Effector memory CD8-positive, alpha-beta T cell (primary cell): ENCODE measurements around the gene TMEM50B.
"Not testable (repeated sequence)": the region's sequence is repeated elsewhere in the genome, so short reads cannot be mapped to it uniquely, and the experiment has no call there.

Experiments
- ATAC-seq: fragments of 150-1000 bp; cut with Tn5 transposase; replicated peaks from 2 replicates; pipeline ENCODE4 v1.10.0; 2021; ENCODE audit warnings: mild to moderate bottlenecking, moderate library complexity
- DNase-seq, 3 experiments: peaks; one replicate each; pipeline ENCODE4 v3.0.0; 2021
- H3K27ac Mint-ChIP-seq, 2 donors: one replicate each; pipeline ENCODE4 v1.8.0; 2022; ENCODE audit warnings: mild to moderate bottlenecking in 2 of 2, mixed read lengths in 2 of 2, moderate library complexity in 2 of 2
- H3K27me3 Mint-ChIP-seq, 2 donors: one replicate each; pipeline ENCODE4 v1.8.0; 2022; ENCODE audit warnings: mixed read lengths in 2 of 2
- H3K36me3 Mint-ChIP-seq: one replicate; pipeline ENCODE4 v1.8.0; 2022; ENCODE audit warnings: mild to moderate bottlenecking, moderate library complexity, mixed read lengths; ENCODE audit not compliant: insufficient read depth
- H3K4me1 Mint-ChIP-seq, 2 donors: one replicate each; pipeline ENCODE4 v1.8.0; 2022; ENCODE audit warnings: low read depth in 2 of 2, mixed read lengths in 2 of 2
- H3K4me3 Mint-ChIP-seq, 2 donors: one replicate each; pipeline ENCODE4 v1.8.0; 2022; ENCODE audit warnings: mild to moderate bottlenecking in 2 of 2, mixed read lengths in 2 of 2, moderate library complexity in 2 of 2
- H3K9me3 Mint-ChIP-seq, 2 donors: one replicate each; pipeline ENCODE4 v1.8.0; 2022; ENCODE audit warnings: mixed read lengths in 2 of 2

Gene TMEM50B

DNA sequence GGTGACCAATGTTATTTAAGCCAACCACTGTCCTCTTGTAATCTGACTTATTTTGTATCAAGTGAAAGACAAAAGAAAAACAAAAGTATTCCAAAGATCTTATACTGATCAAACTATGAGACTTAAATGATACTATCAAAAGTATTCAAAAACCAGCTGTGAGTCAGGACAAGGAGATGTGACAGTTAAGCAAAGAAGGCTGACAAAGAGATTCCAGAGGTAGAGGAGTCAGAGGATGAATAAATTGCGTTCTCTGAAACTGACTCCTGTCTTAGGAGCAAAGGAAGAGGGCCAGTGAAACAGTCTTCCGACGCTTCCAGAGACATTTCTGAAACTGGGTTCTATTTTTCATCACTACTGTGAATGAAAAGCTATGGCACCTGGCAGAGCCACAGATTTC, 20.9 kb downstream of the TMEM50B start:
- Mint-ChIP-seq H3K27me3 (no peaks in the 10 kb centered on the region), H3K4me3 (no peak overlapping the region), H3K9me3 (no peaks in the 10 kb centered on the region), H3K4me1 (no peaks in the 10 kb centered on the region), H3K36me3 (peaks cover 36% of the 10 kb centered on the region), H3K27ac (no peak overlapping the region)
- ATAC-seq, result no peak
- DNase-seq, result no peak

DNA sequence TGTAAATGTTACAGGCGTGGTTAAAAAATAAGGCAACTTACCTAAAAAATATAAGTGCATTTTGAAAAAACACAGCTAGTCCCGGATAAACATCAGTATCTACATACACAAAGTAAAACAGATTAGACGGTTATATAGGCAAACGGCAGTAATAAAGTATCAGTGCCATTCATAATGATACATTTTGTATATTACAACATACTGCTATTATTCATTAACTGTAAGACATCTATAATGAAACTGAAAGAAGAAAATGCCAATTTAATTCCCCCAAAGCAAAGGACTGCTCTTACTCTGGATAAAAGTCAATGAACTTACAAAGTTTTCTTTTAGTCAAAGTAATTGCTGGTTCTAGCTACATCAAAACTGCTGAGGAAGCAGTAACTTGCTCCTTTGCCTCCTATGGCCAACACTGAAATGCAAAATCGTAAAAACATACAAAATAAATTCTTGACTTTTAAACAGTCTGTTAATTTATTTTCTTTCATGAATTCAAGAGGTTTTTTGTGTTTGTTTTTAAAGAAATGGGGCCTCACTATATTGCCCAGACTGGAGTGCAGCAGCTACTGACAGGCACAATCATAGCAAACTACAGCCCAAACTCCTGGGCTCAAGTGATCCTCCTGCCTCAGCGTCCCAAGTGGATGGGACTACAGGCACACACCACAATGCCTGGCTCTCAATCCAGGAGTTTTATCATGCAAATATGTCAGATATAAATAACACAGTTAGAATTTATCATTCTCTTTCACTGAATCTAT, 23.9 kb downstream of the TMEM50B start:
- peaks cover 37% of the 10 kb centered on the region for H3K36me3 Mint-ChIP-seq
- H3K27me3 Mint-ChIP-seq, result no peaks in the 10 kb centered on the region
- H3K4me3 Mint-ChIP-seq, result no peak overlapping the region
- no peak overlapping the region for H3K27ac Mint-ChIP-seq
- no peaks in the 10 kb centered on the region for H3K4me1 Mint-ChIP-seq
- DNase-seq (no peak), ATAC-seq (no peak)
- no peaks in the 10 kb centered on the region for H3K9me3 Mint-ChIP-seq

DNA sequence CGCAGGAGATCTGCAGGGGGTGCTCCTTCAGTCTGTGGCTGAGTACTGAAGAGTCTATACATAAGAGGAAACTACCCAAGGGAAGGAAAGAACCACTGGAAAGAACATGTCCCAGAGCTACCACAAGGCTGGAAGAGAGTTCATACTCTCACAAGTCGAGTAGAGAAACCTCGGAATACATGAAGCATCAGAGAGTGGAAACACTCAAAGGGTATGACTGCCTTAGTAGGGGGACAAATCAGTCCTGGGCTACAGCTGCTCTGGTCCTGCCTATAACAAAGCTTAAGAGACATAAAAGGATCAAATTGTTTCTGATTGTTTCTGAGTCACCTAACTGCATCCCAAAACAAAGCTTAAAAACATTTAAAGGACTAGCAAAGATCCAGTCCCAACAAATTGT, 27.4 kb downstream of the TMEM50B start:
- Mint-ChIP-seq H3K9me3 (no peaks in the 10 kb centered on the region), H3K4me1 (no peaks in the 10 kb centered on the region), H3K4me3 (no peak overlapping the region), H3K27me3 (no peaks in the 10 kb centered on the region), H3K27ac (peak overlapping the region in 1 of 2 donors; percentile 11), H3K36me3 (peaks cover 31% of the 10 kb centered on the region)
- DNase-seq (no peak), ATAC-seq (no peak)

DNA sequence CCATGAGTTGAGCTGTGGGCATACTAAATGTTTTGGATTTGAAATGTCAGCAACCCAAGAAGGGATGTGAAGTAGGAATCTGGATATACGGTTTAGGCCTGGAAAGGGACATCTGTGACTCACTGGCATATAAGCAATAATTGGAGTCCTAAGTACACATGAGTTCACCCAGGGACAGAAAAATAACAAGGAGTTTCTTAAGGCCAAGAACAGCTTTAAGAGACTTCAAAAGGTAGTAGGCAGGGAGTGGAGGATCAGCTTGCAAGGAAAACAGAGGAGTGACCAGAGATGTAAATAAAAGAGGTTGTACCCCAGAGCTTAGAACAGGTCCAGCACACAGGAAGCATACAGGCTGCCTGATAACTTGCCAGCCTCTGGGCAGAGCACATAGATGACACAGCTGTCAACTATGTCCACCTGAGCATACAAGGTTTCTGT, 28.1 kb downstream of the TMEM50B start:
- no peaks in the 10 kb centered on the region for H3K4me1 Mint-ChIP-seq
- DNase-seq (no peak), ATAC-seq (no peak)
- no peaks in the 10 kb centered on the region for H3K9me3 Mint-ChIP-seq
- H3K27ac Mint-ChIP-seq, result peak overlapping the region; percentile 11 to 23
- H3K36me3 Mint-ChIP-seq, result peaks cover 27% of the 10 kb centered on the region
- no peak overlapping the region for H3K4me3 Mint-ChIP-seq
- H3K27me3 Mint-ChIP-seq, result no peaks in the 10 kb centered on the region

DNA sequence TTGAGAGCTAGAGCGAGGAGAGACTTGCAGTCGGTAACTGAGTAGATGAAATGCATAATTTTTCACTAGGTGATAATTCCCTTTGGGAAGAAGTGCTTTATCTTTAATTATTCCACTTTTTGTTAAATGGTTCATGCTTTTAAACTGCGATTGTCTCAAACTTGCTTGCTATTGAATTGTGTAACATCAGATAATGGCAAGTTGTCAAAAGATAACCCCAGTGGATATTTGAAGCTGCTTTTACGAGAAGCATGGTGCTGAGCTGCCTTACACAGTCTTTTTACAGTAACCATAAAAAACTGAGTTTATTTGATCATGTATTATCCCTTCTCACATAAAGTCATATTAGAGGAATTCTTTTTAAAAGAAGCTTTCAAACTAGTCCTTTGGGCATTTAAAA, 30.2 kb downstream of the TMEM50B start:
- Mint-ChIP-seq H3K27ac (no peak overlapping the region), H3K27me3 (no peaks in the 10 kb centered on the region), H3K4me3 (no peak overlapping the region), H3K36me3 (peaks cover 30% of the 10 kb centered on the region), H3K4me1 (no peaks in the 10 kb centered on the region), H3K9me3 (no peaks in the 10 kb centered on the region)
- no peak for ATAC-seq
- no peak for DNase-seq

DNA sequence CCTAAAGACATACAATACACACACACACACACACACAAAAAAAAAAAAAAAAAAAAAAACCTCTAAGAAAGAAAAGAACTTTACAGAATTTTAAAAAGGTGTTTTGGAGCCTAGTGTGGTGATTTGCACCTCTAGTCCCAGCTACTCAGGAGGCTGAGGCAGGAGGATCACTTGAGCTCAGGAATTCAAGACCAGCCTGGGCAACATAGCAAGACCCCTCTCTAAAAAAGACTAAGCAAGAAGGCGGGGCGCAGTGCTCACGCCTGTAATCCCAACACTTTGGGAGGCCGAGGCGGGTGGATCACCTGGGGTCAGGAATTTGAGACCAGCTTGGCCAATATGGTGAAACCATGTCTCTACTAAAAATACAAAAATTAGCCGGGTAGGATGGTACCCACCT, 33.2 kb downstream of the TMEM50B start:
- H3K4me3 Mint-ChIP-seq, DNase-seq, H3K27me3 Mint-ChIP-seq, H3K4me1 Mint-ChIP-seq, H3K27ac Mint-ChIP-seq, H3K9me3 Mint-ChIP-seq, ATAC-seq: not testable (repeated sequence)
- H3K36me3 Mint-ChIP-seq, result peaks cover 33% of the 10 kb centered on the region

DNA sequence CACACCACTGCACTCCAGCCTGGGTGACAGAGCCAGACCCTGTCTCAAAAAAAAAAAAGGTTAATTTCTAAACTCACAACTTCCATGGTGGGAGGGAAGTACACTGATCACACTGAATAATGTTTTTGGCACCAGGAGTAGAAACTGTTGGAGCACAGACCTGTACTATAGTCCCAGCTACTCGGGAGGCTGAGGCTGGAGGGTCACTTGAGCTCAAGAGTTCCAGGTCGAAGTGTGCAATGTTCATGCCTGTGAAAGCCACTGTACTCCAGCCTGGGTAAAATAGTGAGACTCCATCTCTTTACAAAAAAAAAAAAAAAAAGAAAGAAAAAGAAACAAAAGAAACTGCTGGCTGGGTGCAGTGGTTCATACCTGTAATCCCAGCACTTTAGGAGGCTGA, 35.3 kb downstream of the TMEM50B start:
- no peaks in the 10 kb centered on the region for H3K4me1 Mint-ChIP-seq
- DNase-seq (no peak), ATAC-seq (no peak)
- no peaks in the 10 kb centered on the region for H3K9me3 Mint-ChIP-seq
- no peak overlapping the region for H3K4me3 Mint-ChIP-seq
- H3K27ac Mint-ChIP-seq, result no peak overlapping the region
- H3K27me3 Mint-ChIP-seq, result no peaks in the 10 kb centered on the region
- H3K36me3 Mint-ChIP-seq, result peaks cover 37% of the 10 kb centered on the region

DNA sequence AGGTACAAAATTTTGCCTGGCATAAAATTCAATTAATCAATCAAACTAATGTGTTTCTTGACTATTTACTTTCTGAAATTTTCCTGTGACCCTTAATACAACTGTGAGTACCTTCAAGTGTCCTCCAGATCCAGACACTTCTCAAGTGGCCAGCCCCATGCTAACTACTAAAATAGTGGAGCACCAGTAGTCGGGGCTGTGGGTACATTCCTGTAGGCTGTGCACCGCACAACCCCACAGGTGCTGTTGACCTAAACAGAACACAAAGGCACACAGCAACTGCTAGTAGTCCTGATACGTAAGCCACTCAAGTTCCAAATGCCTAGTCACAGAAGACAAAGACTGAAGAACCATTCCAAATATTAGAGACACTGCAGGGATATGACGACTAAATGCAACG, 36.6 kb downstream of the TMEM50B start:
- H3K4me3 Mint-ChIP-seq, result no peak overlapping the region
- DNase-seq (no peak), ATAC-seq (no peak)
- H3K36me3 Mint-ChIP-seq, result peaks cover 35% of the 10 kb centered on the region
- no peaks in the 10 kb centered on the region for H3K4me1 Mint-ChIP-seq
- no peak overlapping the region for H3K27ac Mint-ChIP-seq
- H3K9me3 Mint-ChIP-seq, result no peaks in the 10 kb centered on the region
- no peaks in the 10 kb centered on the region for H3K27me3 Mint-ChIP-seq

DNA sequence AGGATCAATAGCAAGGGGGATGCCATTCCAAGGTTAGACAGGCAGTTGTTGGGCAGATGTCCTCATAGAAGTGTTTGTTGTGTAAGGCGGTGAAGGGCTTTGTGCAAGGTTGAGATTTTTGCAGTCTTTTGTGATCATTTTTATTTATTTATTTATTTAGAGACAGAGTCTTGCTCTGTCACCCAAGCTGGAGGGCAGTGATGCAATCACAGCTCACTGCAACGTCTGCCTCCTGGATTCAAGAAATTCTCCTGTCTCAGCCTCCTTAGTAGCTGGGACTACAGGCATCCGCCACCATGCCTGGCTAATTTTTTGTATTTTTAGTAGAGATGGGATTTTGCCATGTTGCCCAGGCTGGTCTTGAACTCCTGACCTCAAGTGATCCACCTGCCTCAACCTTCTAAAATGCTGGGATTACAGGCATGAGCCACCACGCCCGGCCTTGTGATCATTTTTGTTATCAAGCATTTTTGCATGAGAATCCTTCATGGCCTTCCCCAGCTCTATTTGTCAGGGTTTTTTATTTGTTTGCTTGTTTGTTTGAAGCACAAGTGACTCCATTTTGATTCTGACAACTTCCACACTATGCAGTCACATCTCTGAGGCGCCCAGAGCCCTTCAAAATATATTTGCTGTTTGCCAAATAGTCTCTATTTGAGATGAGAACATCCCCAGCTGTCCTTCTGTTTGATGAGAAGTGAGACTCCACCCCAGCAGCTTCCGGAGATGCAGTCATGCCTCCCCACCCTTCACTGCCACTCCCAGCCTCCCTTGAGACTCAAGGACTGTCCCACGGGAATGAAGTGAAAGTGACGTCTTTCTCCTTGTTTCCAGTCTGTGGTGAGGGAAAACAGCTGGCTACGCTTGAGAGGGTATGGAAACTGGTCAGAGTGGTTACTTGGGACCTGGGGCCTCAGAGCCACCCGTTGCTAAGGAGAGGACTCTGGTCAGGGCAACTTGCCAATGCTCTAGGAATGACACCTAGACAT, 38.0 kb downstream of the TMEM50B start:
- Mint-ChIP-seq H3K27me3 (no peaks in the 10 kb centered on the region), H3K4me1 (no peaks in the 10 kb centered on the region), H3K9me3 (no peaks in the 10 kb centered on the region), H3K36me3 (peaks cover 41% of the 10 kb centered on the region), H3K27ac (no peak overlapping the region), H3K4me3 (no peak overlapping the region)
- DNase-seq, result no peak
- no peak for ATAC-seq

DNA sequence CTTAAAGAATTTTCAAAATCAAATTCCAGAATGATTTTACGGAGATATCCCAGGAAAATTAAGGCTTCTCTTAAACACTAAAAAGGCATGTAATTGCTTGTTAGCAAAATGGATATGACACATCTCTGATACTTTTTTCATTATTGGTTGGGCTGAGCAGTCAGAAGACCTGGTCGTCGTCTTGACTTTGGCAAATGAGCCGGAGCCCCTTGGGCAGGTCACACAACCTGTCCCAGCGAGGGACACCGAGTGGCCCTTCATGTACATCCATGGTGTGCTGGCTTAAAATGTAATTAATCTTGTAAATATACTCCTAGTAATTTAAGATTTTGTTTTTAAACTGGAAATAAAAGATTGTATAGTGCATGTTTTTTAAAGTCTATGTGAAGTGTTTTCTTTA, 42.6 kb downstream of the TMEM50B start:
- Mint-ChIP-seq H3K9me3 (no peaks in the 10 kb centered on the region), H3K27ac (no peak overlapping the region), H3K36me3 (peaks cover 63% of the 10 kb centered on the region), H3K4me1 (no peaks in the 10 kb centered on the region), H3K27me3 (no peaks in the 10 kb centered on the region), H3K4me3 (no peak overlapping the region)
- DNase-seq (no peak), ATAC-seq (no peak)

DNA sequence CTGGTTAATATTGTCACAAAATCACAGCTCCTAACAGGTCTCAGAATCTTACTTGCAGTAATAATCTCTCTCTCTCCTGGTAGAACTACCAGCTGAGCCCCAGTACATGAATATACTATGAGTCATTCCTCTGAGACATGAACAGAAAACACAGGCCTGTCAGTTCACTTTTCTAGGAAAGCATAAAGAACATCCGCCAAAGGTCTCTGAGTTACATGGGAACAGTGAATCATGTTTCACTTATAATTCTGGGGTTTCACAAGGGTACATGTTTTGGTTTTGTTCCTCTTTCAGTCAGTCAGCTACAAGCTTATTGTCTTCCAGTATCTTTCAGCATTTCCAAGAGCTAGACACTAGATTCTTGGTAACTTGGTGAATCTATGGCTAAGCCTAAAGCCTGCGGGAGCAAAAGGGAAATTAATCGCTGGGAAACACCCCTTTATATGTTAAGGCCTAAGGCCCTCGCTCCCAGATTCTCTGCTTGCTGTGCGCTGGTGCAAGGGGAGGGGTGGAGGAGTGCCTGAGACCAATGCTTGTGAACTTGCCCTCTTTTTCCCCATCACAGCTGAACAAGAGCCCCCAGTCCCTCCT, 44.9 kb downstream of the TMEM50B start:
- H3K27ac Mint-ChIP-seq, result no peak overlapping the region
- no peak overlapping the region for H3K4me3 Mint-ChIP-seq
- no peak for DNase-seq
- H3K4me1 Mint-ChIP-seq, result no peaks in the 10 kb centered on the region
- H3K36me3 Mint-ChIP-seq, result peaks cover 66% of the 10 kb centered on the region
- H3K9me3 Mint-ChIP-seq, result no peaks in the 10 kb centered on the region
- no peaks in the 10 kb centered on the region for H3K27me3 Mint-ChIP-seq
- peak; percentile 22 for ATAC-seq

DNA sequence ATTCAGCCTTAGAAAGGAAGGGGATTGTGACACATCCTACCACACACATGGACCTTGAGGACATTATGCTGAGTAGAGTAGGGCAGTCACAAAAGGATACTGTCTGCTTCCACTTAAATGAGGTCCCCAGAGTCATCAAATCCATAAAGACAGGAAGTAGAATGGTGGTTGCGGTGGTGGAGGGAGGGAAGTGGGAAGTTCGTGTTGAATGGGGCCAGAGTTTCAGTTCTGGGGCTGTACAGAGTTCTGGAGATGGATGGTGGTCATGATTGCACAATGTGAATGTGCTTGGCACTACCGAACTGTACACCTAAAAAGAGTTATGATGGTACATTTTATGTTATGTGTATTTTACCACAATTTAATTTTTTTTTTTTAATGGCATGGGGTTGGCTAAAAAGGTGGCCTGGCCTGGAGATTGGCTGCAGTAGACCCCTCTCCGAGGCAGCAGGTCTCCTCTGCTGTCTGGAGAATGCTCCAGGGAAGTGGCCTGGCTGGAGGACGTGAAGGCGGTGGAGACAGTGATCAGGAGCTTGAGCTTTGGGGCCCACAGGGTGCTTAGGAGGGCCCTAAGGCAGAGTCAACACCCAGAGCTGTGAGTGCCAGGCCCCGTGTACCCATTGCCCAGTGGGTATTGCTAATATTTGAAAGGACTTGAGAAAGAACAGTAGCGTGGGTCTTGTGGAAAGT, 46.2 kb downstream of the TMEM50B start:
- no peaks in the 10 kb centered on the region for H3K9me3 Mint-ChIP-seq
- H3K4me1 Mint-ChIP-seq, result no peaks in the 10 kb centered on the region
- H3K27ac Mint-ChIP-seq, result peak overlapping the region in 1 of 2 donors; percentile 71
- H3K4me3 Mint-ChIP-seq, result no peak overlapping the region
- DNase-seq (no peak), ATAC-seq (no peak)
- peaks cover 63% of the 10 kb centered on the region for H3K36me3 Mint-ChIP-seq
- H3K27me3 Mint-ChIP-seq, result no peaks in the 10 kb centered on the region

DNA sequence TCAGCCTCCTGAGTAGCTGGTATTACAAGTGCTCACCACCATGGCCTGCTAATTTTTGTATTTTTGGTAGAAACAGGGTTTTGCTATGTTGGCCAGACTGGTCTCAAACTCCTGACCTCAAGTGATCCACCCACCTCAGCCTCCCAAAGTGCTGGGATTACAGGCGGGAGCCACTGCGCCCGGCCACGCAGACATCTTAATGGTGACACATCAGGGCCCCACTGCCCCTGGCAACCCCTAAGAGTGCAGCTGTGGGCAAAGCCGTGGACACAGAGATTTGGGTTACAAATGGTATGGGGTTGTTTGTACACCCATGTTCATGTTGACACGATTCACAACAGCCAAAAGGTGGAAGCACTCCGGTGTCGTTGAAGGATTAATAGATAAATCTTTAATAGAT, 46.8 kb downstream of the TMEM50B start:
- Mint-ChIP-seq H3K4me3 (no peak overlapping the region), H3K36me3 (peaks cover 62% of the 10 kb centered on the region), H3K27me3 (no peaks in the 10 kb centered on the region), H3K27ac (peak overlapping the region in 1 of 2 donors; percentile 71), H3K9me3 (no peaks in the 10 kb centered on the region), H3K4me1 (no peaks in the 10 kb centered on the region)
- ATAC-seq (no peak), DNase-seq (no peak)
